Measurements from ENCODE around the gene AIMP2. TPM values are rescaled to one million over a fixed set of nuclear protein-coding genes. Genes with fewer than 3 reads are reported as not detected.
A peak's percentile ranks its signal among the peaks of the same experiment; 100 is the strongest.

Gene AIMP2
- total RNA-seq, 4 donors from 2014 or later: 34.7 to 42.6 (median 39.2) TPM

- ATAC-seq (ENCODE audit: low FRiP score) (no peak), DNase-seq (ENCODE audit: low spot score) (no peak)
- TF ChIP-seq, protein P1, sequence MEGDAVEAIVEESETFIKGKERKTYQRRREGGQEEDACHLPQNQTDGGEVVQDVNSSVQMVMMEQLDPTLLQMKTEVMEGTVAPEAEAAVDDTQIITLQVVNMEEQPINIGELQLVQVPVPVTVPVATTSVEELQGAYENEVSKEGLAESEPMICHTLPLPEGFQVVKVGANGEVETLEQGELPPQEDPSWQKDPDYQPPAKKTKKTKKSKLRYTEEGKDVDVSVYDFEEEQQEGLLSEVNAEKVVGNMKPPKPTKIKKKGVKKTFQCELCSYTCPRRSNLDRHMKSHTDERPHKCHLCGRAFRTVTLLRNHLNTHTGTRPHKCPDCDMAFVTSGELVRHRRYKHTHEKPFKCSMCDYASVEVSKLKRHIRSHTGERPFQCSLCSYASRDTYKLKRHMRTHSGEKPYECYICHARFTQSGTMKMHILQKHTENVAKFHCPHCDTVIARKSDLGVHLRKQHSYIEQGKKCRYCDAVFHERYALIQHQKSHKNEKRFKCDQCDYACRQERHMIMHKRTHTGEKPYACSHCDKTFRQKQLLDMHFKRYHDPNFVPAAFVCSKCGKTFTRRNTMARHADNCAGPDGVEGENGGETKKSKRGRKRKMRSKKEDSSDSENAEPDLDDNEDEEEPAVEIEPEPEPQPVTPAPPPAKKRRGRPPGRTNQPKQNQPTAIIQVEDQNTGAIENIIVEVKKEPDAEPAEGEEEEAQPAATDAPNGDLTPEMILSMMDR (IDR thresholded peaks at IDR 0.05): no peak
Observed at GRCh38 chr7:6011541-6011940, 2.5 kb downstream of the AIMP2 start.

GRCh38 chr7:6012355-6013104 lies 3.5 kb downstream of the AIMP2 start:
- TF ChIP-seq, protein P1 (IDR thresholded peaks at IDR 0.05): no peak
- no peak for ATAC-seq (ENCODE audit: low FRiP score)
- no peak for DNase-seq (ENCODE audit: low spot score)

- peak; percentile 85 for ATAC-seq (ENCODE audit: low FRiP score)
- peak; percentile 43 for DNase-seq (ENCODE audit: low spot score)
Observed at GRCh38 chr7:6015917-6016652, 7.0 kb downstream of the AIMP2 start.

GRCh38 chr7:6016653-6016966 lies 7.5 kb downstream of the AIMP2 start:
- TF ChIP-seq, protein P1 (IDR thresholded peaks at IDR 0.05): no peak
- ATAC-seq (ENCODE audit: low FRiP score): no peak
- no peak for DNase-seq (ENCODE audit: low spot score)

More at GRCh38 chr7:6015917-6016652, 7.0 kb downstream of the AIMP2 start:
- TF ChIP-seq, protein P1 (IDR thresholded peaks at IDR 0.05): no peak

- TF ChIP-seq, protein P1 (IDR thresholded peaks at IDR 0.05): no peak
- DNase-seq (ENCODE audit: low spot score) (no peak), ATAC-seq (ENCODE audit: low FRiP score) (no peak)
Observed at GRCh38 chr7:6020371-6021286, 11.6 kb downstream of the AIMP2 start.

DNA sequence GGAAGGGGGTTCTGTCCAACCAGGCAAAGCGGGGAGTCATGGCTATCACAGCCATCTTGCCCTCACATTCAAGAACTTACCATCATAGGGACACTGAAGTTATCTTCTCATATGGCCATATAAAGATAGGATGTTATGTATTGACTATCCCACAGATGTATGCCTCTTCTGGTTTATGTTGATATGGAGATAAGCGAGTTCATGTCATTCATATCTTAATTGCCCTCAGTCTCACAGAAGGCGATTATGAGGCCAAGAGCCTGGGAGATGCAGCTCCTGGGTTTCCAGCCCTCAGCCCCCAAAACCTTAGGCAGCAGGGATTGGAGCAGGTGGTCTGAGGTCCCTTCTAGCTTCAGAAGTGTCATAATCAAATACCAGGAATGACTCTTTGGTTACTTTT lies 13.6 kb downstream of the AIMP2 start:
- TF ChIP-seq, protein P1 (IDR thresholded peaks at IDR 0.05): no peak
- ATAC-seq (ENCODE audit: low FRiP score) (no peak), DNase-seq (ENCODE audit: low spot score) (no peak)
